NK-92 (cell line): Measurements from ENCODE around the gene EFNB2.

Source experiments
- DNase-seq: peaks from one replicate; lab custom pipeline; 2025; ENCODE audit not compliant: unreplicated experiment; lab: John Stamatoyannopoulos, UW

The EFNB2 gene

GRCh38 chr13:106462710-106463109 is 72.8 kb downstream of the EFNB2 start:
- no peak for DNase-seq

- no peak for DNase-seq
Observed at GRCh38 chr13:106455777-106456176, 79.7 kb downstream of the EFNB2 start.

DNA sequence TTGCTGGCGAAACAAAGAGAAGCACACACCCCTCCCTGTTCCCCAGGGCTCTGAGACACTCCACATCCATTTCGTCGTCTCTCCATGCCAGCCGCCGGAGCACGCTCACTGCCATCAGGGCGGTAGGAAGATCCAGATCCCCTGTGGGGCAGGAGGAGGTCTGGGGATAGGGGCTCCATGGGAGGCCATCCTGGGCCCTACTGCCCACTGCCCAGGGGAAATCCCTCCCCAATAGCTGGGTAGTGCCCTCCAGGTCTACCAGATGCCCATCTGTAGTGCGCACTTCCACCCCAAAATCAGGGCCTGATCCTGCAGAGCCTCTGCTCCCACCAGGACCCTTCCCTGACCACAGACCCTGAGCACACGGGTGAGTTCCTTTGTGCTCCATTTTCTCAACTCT is 80.3 kb downstream of the EFNB2 start:
- no peak for DNase-seq

DNA sequence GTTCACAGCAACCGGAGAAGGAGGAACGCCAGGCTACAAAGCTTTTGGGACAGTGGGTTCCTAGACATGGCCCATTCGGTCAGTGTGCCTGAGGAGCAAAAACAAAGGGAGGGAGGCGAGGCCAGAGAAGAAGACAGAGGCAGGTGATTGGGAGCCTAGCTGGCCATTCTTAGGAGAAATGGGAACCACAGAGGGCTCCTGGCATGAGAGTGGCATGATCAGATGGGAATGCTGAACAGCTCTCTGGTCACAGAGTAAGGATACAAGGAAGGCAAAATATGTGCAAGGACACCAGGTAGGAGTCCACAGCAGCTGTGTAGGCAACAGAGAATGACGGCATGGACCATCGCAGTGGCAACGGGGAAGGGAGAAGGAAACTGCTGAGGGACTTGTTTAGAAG is 82.4 kb downstream of the EFNB2 start:
- no peak for DNase-seq

GRCh38 chr13:106450991-106451390 is 84.5 kb downstream of the EFNB2 start:
- DNase-seq: no peak

- no peak for DNase-seq
Observed at GRCh38 chr13:106449096-106449495, 86.4 kb downstream of the EFNB2 start.

DNA sequence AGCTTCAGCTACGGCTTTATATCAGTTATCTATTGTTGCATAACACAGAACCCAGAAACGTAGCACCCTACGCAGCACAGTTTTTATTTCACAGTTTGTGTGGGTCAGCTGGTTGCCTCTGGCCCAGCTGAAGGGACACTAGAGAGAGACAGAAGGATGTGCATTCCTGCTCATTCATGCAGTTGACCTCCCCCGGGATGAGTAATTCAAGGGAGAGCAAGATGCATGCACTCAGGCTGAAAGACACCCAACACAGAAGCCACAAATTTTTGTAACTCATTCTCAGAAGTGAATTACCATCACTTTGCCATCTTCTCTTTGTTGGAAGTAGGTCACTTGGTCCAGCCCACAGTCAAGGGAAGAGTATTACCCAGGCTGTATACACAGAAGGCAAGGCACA is 89.5 kb downstream of the EFNB2 start:
- DNase-seq: no peak

- no peak for DNase-seq
Observed at GRCh38 chr13:106443607-106444322, 91.7 kb downstream of the EFNB2 start.

GRCh38 chr13:106440866-106441265 is 94.6 kb downstream of the EFNB2 start:
- no peak for DNase-seq
